WI38 (cell line): ENCODE results near the gene TMX1.
A peak's percentile ranks its signal among the peaks of the same experiment; 100 is the strongest.

Experiments
- H3K4me3 ChIP-seq: 2 replicates; pipeline ENCODE4 v1.5.1; 2011; ENCODE audit warnings: low read depth, mild to moderate bottlenecking, control low read depth, low read length
- CTCF ChIP-seq: IDR thresholded peaks from 2 replicates; pipeline ENCODE4 v1.5.1; 2012; ENCODE audit warnings: low read depth, mild to moderate bottlenecking, control low read depth, low read length

Gene TMX1

GRCh38 chr14:51224551-51224950 is 15.5 kb upstream of the TMX1 start:
- H3K4me3 ChIP-seq, result no peak overlapping the region
- no peak for TF ChIP-seq CTCF

DNA sequence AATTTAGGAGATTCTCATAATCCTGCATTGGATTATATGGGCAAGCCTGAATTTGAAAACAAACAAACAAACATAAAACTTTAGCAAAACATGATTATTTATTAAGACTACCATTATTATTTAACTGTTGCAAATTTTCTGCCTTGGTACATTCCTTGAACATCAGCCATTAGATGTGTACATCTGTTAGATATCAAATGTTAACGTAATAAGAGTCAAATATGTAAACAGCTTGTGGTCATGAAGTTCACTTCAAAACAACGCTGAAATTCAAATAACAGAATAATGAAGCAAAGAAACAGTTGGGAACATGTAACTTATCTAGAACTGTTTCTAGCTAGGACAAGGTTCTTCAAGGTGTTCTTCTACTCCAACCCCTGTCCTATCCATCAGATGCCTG is 14.3 kb upstream of the TMX1 start:
- H3K4me3 ChIP-seq, result no peak overlapping the region

DNA sequence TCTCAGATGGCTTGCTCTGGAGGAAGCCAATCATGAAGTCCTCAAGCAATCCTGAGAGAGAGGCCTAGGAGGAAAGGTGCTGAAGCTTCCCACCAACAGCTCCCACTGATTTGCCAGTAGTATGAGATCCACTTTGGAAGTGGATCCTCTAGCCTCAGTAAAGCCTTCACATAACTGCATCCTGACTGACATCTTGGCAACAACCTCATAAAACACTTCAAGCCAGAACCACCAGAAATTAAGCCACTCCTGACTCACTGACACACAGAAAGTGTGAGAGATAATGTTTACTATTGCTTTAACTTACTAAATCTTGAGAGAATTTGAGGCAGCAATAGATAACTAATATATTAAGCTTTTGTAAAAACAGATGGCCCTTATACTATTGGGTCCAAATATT is 11.7 kb upstream of the TMX1 start:
- no peak overlapping the region for H3K4me3 ChIP-seq
- TF ChIP-seq CTCF, result no peak

More for the DNA sequence above, 14.3 kb upstream of the TMX1 start:
- TF ChIP-seq CTCF, result no peak

- no peak overlapping the region for H3K4me3 ChIP-seq
- no peak for TF ChIP-seq CTCF
Measured at GRCh38 chr14:51228890-51229289, 11.2 kb upstream of the TMX1 start.

- no peak overlapping the region for H3K4me3 ChIP-seq
- TF ChIP-seq CTCF, result no peak
Measured at GRCh38 chr14:51236314-51236713, 3.7 kb upstream of the TMX1 start.

GRCh38 chr14:51240804-51241380 is 845 bp downstream of the TMX1 start:
- H3K4me3 ChIP-seq, result peak overlapping the region; percentile 92
- no peak for TF ChIP-seq CTCF

DNA sequence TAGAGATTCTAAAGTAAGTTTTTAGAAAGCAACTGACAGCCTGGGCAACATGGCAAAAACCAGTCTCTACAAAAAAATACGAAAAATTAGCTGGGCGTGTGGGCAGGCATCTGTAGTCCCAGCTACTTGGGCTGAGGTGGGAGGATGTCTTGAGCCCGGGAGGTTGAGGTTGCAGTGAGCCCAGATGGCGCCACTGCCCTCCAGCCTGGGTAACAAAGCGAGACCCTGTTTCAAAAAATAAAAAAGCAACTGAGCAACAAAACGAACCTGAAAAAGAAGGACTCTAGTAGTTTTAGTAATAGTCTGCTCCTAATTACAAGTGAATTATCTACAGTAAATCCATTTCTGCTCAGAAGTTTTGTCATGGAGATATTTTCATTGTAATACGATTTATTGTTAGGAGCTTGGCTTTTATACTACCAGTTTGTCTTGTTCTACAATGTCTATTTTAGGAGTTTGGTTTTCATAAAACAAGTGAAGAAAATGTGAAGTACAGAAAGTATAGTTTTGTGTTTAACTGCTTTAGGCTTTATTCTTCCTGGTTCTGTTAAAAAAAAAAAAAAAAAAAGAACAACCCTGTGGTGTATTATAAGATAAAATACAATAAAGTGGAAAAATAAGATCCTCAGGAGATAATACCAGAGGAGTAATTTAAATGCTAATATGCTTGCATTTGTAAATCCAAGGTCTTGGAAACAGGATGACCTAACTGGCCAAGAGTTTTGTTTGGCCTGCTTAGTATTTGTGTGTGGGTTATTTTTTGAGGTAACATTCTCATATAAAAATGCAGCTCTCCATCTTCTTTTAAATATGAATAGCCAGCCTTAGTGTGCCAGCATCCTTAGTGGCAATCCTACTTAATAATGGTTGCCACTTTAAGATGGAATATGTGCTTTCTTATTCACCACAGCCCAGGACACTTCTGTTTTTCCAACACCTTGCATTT is 2.8 kb downstream of the TMX1 start:
- TF ChIP-seq CTCF, result no peak
- no peak overlapping the region for H3K4me3 ChIP-seq
